BJ (cell line): Measurements from ENCODE around the gene USP51. TPM values are rescaled to one million over a fixed set of nuclear protein-coding genes. Genes with fewer than 3 reads are reported as not detected.
"Not testable (repeated sequence)": the region's sequence is repeated elsewhere in the genome, so short reads cannot be mapped to it uniquely, and the experiment has no call there.

Experiments used
- CTCF ChIA-PET: fragments of 350-600 bp; formaldehyde crosslinking; extraction: SDS; loops from one replicate; lab custom pipeline; 2021; ENCODE audit warnings: antibody characterized with exemption, inconsistent platforms; lab: Yijun Ruan, JAX
- POLR2A ChIA-PET: fragments of 300-600 bp; sonication (Branson Sonifier 250); formaldehyde crosslinking; extraction: SDS; loops from one replicate; lab custom pipeline; 2021; ENCODE audit warnings: antibody characterized with exemption; lab: Charles Lee
- DNase-seq: peaks from one replicate; pipeline ENCODE4 v3.0.0-alpha.2; 2011; ENCODE audit warnings: low read depth
- H3K27me3 ChIP-seq: 2 replicates; pipeline ENCODE4 v1.6.0; 2011; ENCODE audit warnings: low read length; ENCODE audit not compliant: control insufficient read depth, insufficient read depth
- H3K36me3 ChIP-seq: 2 replicates; pipeline ENCODE4 v1.5.1; 2011; ENCODE audit warnings: low read length; ENCODE audit not compliant: control insufficient read depth, insufficient read depth
- H3K4me3 ChIP-seq: 2 replicates; pipeline ENCODE4 v1.5.1; 2011; ENCODE audit warnings: low read depth, mild to moderate bottlenecking, control low read depth, low read length
- CTCF ChIP-seq: IDR thresholded peaks from 2 replicates; pipeline ENCODE4 v1.5.1; 2011; ENCODE audit warnings: low read depth, mild to moderate bottlenecking, control low read depth, inconsistent platforms, low read length, moderate library complexity; ENCODE audit not compliant: insufficient read depth
- polyA minus RNA-seq: library from RNA; depleted of rRNA, polyadenylated mRNA; stranded (reverse); fragments of >200 nt; gene quantifications from 2 replicates; pipeline ENCODE4 v1.2.3, GENCODE V29; 2011; rRNA and poly(A)+ RNA removed
- polyA plus RNA-seq: library from polyadenylated mRNA; depleted of rRNA; stranded (reverse); fragments of >200 nt; gene quantifications from 2 replicates; pipeline ENCODE4 v1.2.3, GENCODE V29; 2011; rRNA removed

The USP51 gene
- polyA plus RNA-seq = 0.49 and 0.65 TPM in 2 replicates
- 1.0 and 2.8 TPM in 2 replicates for polyA minus RNA-seq

- CTCF ChIA-PET = interaction anchor here (0.6 kb wide), 1 partner anchor 52 kb away, joined by 4 read pairs; no protein-coding TSS in a partner anchor
These were observed at the start of gene USP51 for GRCh38 chrX:55489314-55490009. TSS of gene USP51 (minus strand) at chrX:55489848. CDS start at chrX:55488939, 909 bp downstream.

GRCh38 chrX:55524487-55524886 lies 34.8 kb upstream of the USP51 start:
- CTCF ChIA-PET = no interaction called here
- POLR2A ChIA-PET = no interaction called here
- TF ChIP-seq CTCF = 0 out of 2 replicates have a peak, but pooled peaks have one; percentile 3
- DNase-seq = no peak
- no peak overlapping the region for H3K4me3 ChIP-seq
- H3K36me3 ChIP-seq = no peaks in the 10 kb centered on the region
- H3K27me3 ChIP-seq = no peaks in the 10 kb centered on the region

More at GRCh38 chrX:55489314-55490009, at the start of gene USP51:
- Histone ChIP-seq H3K4me3 (peak within 1 kb of the TSS; percentile 65), H3K27me3 (no peaks in the 10 kb centered on the region), H3K36me3 (no peaks in the 10 kb centered on the region)
- DNase-seq = no peak
- POLR2A ChIA-PET = no interaction called here
- peak; percentile 3; the same call in 1 of the 2 replicates for TF ChIP-seq CTCF

- Histone ChIP-seq H3K36me3 (no peaks in the 10 kb centered on the region), H3K4me3 (no peak overlapping the region)
These were observed 33.7 kb upstream of the USP51 start for GRCh38 chrX:55523356-55523755.

GRCh38 chrX:55522596-55523276 lies 33.1 kb upstream of the USP51 start:
- H3K27me3 ChIP-seq = no peaks in the 10 kb centered on the region
- no peaks in the 10 kb centered on the region for H3K36me3 ChIP-seq
- no peak for TF ChIP-seq CTCF
- H3K4me3 ChIP-seq = no peak overlapping the region
- CTCF ChIA-PET = no interaction called here
- POLR2A ChIA-PET = no interaction called here
- no peak for DNase-seq

More at GRCh38 chrX:55523356-55523755, 33.7 kb upstream of the USP51 start:
- POLR2A ChIA-PET = no interaction called here
- TF ChIP-seq CTCF = no peak
- DNase-seq = no peak
- CTCF ChIA-PET = no interaction called here
- no peaks in the 10 kb centered on the region for H3K27me3 ChIP-seq

GRCh38 chrX:55521687-55522086 lies 32.0 kb upstream of the USP51 start:
- no peak for TF ChIP-seq CTCF
- CTCF ChIA-PET = no interaction called here
- Histone ChIP-seq H3K27me3 (no peaks in the 10 kb centered on the region), H3K36me3 (no peaks in the 10 kb centered on the region), H3K4me3 (no peak overlapping the region)
- POLR2A ChIA-PET = no interaction called here
- DNase-seq = no peak

GRCh38 chrX:55516794-55517481 lies 27.3 kb upstream of the USP51 start:
- POLR2A ChIA-PET, CTCF ChIA-PET, DNase-seq, H3K4me3 ChIP-seq, H3K27me3 ChIP-seq, H3K36me3 ChIP-seq: not testable (repeated sequence)

GRCh38 chrX:55513045-55513737 lies 23.5 kb upstream of the USP51 start:
- CTCF ChIA-PET, H3K36me3 ChIP-seq, H3K4me3 ChIP-seq, DNase-seq, H3K27me3 ChIP-seq, POLR2A ChIA-PET: not testable (repeated sequence)
